Measurements from ENCODE around the gene GPX4. TPM values are rescaled to one million over a fixed set of nuclear protein-coding genes. Genes with fewer than 3 reads are reported as not detected.

The GPX4 gene
- total and polyA plus RNA-seq, 2 of the 13 experiments (the other 11 are each of a cell fraction or from before 2014, with no cell fraction given), result 535 to 613 TPM

DNA sequence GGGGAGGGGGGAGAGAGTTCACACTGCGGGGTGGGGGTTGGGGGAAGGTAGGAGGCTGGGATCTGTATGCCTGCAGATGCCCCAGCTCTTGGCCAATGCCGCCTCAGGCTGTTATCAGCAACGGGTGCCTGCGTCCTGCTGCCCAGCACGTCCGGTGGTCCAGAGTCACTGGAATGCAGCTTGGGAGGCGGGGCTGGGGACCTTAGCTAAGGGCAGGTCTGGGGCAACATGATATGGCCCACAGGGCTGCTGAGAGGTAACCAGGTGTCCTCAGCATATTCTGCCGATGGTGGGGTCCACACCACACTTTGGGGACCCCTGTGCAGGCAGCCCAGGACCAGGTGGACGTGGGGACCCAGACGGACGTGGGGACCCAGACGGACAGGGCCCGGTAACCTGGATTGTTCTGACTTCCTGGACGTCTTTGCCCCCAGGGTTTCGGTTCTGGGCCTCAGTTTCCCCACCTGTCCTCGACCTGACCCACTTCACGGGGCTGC is 37.5 kb upstream of the GPX4 start (continued):
- TF ChIP-seq, protein P1, sequence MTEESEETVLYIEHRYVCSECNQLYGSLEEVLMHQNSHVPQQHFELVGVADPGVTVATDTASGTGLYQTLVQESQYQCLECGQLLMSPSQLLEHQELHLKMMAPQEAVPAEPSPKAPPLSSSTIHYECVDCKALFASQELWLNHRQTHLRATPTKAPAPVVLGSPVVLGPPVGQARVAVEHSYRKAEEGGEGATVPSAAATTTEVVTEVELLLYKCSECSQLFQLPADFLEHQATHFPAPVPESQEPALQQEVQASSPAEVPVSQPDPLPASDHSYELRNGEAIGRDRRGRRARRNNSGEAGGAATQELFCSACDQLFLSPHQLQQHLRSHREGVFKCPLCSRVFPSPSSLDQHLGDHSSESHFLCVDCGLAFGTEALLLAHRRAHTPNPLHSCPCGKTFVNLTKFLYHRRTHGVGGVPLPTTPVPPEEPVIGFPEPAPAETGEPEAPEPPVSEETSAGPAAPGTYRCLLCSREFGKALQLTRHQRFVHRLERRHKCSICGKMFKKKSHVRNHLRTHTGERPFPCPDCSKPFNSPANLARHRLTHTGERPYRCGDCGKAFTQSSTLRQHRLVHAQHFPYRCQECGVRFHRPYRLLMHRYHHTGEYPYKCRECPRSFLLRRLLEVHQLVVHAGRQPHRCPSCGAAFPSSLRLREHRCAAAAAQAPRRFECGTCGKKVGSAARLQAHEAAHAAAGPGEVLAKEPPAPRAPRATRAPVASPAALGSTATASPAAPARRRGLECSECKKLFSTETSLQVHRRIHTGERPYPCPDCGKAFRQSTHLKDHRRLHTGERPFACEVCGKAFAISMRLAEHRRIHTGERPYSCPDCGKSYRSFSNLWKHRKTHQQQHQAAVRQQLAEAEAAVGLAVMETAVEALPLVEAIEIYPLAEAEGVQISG (CRISPR knock-in tag; IDR thresholded peaks at IDR 0.05), result peak; percentile 67
- TF ChIP-seq SP5 (CRISPR knock-in tag; IDR thresholded peaks at IDR 0.05; ENCODE audit: borderline replicate concordance, low read depth), result peak; percentile 82
- TF ChIP-seq ZNF501 (CRISPR knock-in tag; IDR thresholded peaks at IDR 0.05), result peak; percentile 58; the same call in 1 of the 2 replicates
- TF ChIP-seq ZNF605 (CRISPR knock-in tag; IDR thresholded peaks at IDR 0.05), result no peak
- TF ChIP-seq, protein P2, sequence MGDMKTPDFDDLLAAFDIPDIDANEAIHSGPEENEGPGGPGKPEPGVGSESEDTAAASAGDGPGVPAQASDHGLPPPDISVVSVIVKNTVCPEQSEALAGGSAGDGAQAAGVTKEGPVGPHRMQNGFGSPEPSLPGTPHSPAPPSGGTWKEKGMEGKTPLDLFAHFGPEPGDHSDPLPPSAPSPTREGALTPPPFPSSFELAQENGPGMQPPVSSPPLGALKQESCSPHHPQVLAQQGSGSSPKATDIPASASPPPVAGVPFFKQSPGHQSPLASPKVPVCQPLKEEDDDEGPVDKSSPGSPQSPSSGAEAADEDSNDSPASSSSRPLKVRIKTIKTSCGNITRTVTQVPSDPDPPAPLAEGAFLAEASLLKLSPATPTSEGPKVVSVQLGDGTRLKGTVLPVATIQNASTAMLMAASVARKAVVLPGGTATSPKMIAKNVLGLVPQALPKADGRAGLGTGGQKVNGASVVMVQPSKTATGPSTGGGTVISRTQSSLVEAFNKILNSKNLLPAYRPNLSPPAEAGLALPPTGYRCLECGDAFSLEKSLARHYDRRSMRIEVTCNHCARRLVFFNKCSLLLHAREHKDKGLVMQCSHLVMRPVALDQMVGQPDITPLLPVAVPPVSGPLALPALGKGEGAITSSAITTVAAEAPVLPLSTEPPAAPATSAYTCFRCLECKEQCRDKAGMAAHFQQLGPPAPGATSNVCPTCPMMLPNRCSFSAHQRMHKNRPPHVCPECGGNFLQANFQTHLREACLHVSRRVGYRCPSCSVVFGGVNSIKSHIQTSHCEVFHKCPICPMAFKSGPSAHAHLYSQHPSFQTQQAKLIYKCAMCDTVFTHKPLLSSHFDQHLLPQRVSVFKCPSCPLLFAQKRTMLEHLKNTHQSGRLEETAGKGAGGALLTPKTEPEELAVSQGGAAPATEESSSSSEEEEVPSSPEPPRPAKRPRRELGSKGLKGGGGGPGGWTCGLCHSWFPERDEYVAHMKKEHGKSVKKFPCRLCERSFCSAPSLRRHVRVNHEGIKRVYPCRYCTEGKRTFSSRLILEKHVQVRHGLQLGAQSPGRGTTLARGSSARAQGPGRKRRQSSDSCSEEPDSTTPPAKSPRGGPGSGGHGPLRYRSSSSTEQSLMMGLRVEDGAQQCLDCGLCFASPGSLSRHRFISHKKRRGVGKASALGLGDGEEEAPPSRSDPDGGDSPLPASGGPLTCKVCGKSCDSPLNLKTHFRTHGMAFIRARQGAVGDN (CRISPR knock-in tag; IDR thresholded peaks at IDR 0.05), result peak; percentile 43
- TF ChIP-seq CBFB (CRISPR knock-in tag; IDR thresholded peaks at IDR 0.05), result no peak
- TF ChIP-seq ZFP62 (CRISPR knock-in tag; IDR thresholded peaks at IDR 0.05), result no peak
- peak; percentile 72; the same call in 1 of the 2 replicates for TF ChIP-seq ZNF747 (CRISPR knock-in tag; IDR thresholded peaks at IDR 0.05; ENCODE audit: borderline replicate concordance)
- TF ChIP-seq, protein P3, sequence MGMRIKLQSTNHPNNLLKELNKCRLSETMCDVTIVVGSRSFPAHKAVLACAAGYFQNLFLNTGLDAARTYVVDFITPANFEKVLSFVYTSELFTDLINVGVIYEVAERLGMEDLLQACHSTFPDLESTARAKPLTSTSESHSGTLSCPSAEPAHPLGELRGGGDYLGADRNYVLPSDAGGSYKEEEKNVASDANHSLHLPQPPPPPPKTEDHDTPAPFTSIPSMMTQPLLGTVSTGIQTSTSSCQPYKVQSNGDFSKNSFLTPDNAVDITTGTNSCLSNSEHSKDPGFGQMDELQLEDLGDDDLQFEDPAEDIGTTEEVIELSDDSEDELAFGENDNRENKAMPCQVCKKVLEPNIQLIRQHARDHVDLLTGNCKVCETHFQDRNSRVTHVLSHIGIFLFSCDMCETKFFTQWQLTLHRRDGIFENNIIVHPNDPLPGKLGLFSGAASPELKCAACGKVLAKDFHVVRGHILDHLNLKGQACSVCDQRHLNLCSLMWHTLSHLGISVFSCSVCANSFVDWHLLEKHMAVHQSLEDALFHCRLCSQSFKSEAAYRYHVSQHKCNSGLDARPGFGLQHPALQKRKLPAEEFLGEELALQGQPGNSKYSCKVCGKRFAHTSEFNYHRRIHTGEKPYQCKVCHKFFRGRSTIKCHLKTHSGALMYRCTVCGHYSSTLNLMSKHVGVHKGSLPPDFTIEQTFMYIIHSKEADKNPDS (CRISPR knock-in tag; IDR thresholded peaks at IDR 0.05), result 0 out of 2 replicates have a peak, but pooled peaks have one; percentile 26
- peak; percentile 47; the same call in 1 of the 2 replicates for TF ChIP-seq HNRNPL (IDR thresholded peaks at IDR 0.05; ENCODE audit: low read depth, low read length)
- TF ChIP-seq, protein P4, sequence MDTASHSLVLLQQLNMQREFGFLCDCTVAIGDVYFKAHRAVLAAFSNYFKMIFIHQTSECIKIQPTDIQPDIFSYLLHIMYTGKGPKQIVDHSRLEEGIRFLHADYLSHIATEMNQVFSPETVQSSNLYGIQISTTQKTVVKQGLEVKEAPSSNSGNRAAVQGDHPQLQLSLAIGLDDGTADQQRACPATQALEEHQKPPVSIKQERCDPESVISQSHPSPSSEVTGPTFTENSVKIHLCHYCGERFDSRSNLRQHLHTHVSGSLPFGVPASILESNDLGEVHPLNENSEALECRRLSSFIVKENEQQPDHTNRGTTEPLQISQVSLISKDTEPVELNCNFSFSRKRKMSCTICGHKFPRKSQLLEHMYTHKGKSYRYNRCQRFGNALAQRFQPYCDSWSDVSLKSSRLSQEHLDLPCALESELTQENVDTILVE (CRISPR knock-in tag; IDR thresholded peaks at IDR 0.05), result no peak
- TF ChIP-seq NRL (CRISPR knock-in tag; IDR thresholded peaks at IDR 0.05; ENCODE audit: borderline replicate concordance), result peak; percentile 15; the same call in 1 of the 2 replicates
- TF ChIP-seq BRCA1 (CRISPR knock-in tag; IDR thresholded peaks at IDR 0.05), result no peak
- 0 out of 2 replicates have a peak, but pooled peaks have one; percentile 49 for TF ChIP-seq ZNF230 (CRISPR knock-in tag; IDR thresholded peaks at IDR 0.05)
